Astrocyte (in vitro differentiated cells and primary cell): ENCODE measurements around the gene TRMT44.

Experiments used
- EZH2 ChIP-seq: IDR thresholded peaks from 2 replicates; pipeline ENCODE4 v1.6.1; 2012; ENCODE audit warnings: mild to moderate bottlenecking, low read length, inconsistent platforms; ENCODE audit not compliant: insufficient read depth
- TF ChIP-seq, protein P1 (sequence below): IDR thresholded peaks from 2 replicates; pipeline ENCODE4 v1.5.1; 2011; ENCODE audit warnings: low read depth, mild to moderate bottlenecking, inconsistent platforms, low read length, moderate library complexity; ENCODE audit not compliant: insufficient read depth

DNA sequence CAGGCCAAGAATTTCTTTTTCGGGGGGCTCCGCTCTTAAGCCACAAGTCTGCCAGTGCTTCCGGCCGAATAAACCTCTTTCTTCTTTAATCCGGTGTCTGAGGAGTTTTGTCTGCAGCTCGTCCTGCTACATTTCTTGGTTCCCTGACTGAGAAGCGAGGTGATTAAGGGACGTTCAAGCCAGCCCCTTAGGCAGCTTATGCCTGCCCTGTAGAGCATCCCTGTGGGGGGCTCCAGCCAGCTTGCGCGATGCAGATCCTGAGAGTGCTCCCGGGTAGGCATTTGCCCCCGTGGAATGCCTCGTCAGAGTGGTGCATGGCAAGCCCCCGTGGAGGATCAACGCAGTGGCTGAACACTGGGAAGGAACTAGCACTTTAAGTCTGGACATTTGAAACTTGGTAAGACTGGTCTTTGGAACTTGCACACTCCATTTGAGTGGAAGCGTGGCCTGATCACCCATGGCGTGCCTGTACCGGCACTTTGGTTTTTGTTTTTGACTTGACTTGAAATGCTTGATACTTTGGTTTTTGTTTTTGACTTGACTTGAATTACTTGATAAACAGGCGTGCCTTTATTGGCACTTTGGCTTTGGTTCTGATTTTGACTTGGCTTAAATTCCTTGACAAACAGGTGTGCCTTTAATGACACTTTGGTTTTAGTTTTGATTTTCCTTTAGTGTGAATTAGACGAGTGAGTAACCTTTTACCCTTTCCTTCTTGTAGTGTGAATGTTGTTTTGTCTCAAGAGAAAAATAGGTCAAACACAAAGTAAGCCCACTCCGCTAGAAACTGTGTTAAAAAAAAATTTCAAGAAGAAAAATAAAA is 6.1 kb upstream of the TRMT44 start:
- TF ChIP-seq EZH2 = no peak
- TF ChIP-seq, protein P1, sequence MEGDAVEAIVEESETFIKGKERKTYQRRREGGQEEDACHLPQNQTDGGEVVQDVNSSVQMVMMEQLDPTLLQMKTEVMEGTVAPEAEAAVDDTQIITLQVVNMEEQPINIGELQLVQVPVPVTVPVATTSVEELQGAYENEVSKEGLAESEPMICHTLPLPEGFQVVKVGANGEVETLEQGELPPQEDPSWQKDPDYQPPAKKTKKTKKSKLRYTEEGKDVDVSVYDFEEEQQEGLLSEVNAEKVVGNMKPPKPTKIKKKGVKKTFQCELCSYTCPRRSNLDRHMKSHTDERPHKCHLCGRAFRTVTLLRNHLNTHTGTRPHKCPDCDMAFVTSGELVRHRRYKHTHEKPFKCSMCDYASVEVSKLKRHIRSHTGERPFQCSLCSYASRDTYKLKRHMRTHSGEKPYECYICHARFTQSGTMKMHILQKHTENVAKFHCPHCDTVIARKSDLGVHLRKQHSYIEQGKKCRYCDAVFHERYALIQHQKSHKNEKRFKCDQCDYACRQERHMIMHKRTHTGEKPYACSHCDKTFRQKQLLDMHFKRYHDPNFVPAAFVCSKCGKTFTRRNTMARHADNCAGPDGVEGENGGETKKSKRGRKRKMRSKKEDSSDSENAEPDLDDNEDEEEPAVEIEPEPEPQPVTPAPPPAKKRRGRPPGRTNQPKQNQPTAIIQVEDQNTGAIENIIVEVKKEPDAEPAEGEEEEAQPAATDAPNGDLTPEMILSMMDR = no peak
